ENCODE measurements around the gene PTPRO. TPM values are rescaled to one million over a fixed set of nuclear protein-coding genes. Genes with fewer than 3 reads are reported as not detected.

PTPRO gene
- total RNA-seq, 1 donor from 2014 or later, result 2.6 TPM

DNA sequence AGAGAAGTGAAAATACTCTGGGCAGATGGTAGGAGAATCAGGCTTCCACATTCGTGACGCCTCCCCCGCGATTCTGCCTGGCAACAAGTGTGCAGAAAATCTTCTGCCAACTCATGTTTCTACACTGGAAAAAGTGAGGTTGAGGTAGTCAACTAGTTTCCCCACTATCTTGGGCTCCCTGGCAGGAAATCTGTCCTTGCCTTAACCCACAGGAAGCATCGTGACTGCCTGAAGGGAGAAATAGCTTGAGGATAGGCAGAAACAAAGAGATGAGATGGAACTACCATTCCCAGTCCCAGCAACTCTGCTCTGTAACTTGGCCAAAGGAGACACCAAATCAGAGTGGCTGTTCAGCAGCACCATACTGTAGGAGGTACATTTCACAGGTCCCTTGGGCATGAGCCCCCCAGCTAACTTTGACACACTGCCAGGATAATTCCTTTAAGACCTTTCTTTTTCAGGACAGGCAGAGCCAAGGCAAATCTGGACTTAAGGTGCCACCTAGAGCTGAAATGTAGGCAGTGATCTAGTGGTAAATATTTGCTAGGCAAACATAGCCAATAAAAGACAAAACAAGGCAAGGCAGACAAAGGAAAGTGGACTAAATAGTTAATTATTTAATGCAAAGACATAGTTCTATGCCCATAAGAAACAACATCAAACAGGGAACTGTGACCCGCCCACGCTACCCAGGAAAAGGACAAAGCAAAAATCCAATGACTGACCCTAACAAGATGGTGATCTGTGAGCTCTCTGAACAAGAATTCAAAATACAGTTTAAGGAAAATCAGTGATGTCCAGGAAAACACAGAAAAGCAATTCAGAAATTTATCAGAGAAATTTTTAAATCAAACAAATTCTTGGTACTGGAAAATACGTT, 205.1 kb downstream of the PTPRO start:
- DNase-seq, result no peak

- no peak for DNase-seq
Observed at GRCh38 chr12:15528666-15529065, 206.4 kb downstream of the PTPRO start.

DNA sequence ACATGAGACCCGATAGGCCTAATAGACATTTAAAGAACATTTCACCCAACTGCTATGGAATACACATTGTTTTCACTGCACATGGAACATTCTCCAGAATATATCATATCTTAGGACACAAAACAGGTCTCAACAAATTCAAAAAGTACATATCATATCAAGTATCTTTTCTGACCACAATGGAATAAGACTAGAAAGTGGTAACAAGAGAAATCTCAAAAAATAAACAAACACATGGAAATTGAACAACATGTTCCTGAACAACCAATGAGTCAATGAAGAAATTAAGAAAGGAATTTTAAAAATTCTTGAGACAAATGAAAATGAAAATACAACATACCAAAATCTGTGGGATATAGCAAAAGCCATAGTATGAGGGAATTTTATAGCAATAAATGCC, 208.1 kb downstream of the PTPRO start:
- DNase-seq, result no peak

DNA sequence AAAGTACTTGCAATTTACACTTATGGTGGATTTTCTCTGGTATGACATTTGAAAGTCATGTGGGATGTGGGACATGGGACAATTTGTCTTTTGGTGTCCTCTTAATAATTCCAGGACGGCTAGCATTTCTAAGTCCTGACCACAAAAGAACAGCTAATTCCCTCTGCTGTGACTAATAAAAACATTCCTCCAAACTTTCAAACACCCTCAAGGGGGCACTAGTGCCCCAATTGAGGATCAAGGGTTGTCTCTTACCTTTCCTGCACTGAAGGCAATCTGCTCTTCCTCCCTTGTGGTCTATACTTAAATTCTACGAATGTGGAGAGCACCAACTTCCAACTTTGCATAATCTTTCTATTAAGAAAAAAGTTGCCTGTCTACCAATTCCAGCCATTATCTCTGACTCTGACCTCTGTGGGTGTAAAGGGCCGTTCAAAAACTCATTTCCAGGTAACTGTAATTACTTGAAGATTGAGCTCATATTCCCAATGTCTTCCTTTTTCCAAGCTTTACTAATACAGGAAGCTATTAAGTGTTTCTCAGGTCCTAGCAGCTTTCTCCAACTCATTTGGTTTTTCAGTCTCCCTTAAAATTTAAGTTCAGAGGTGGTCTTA, 210.2 kb downstream of the PTPRO start:
- DNase-seq, result no peak

DNA sequence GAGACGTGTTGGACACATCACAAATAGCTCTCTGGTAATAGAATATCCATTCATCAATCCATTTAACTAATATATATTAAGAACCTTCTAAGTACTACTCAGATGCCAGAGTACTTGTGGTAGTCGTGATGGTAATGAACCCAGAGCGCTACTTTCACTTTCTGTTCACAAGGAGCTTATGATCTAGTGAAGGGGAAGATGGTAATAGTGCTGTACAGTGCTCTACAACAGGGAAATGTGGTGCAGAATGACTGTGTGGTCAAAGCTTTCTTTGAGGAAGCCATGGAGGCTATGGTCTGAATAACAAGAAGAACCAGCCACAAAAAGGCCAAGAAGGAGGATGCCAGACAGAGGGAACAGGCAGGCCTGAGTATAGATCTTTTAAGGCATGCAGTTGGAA, 212.0 kb downstream of the PTPRO start:
- no peak for DNase-seq

GRCh38 chr12:15534874-15535273, 212.6 kb downstream of the PTPRO start:
- DNase-seq, result no peak

DNA sequence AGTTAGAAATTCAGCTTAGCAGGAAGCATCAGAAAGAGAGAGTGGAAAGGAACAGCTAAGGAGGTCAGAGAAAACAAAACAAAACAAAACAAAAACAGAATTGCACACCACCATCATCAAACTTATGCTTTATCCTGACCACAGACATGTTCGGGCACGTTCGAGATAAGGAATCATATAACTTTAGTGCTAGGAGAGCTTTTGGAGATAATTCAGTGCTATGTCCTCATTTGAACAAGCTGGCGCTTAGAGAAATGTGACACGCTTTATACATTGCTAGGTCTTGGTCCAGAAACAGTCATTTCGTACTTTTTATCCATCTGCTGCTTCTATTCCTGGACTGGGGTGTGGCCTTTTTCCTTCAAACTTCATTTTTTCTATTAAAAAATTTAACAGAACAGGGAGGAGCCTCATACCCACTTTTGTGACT, 213.1 kb downstream of the PTPRO start:
- no peak for DNase-seq

DNA sequence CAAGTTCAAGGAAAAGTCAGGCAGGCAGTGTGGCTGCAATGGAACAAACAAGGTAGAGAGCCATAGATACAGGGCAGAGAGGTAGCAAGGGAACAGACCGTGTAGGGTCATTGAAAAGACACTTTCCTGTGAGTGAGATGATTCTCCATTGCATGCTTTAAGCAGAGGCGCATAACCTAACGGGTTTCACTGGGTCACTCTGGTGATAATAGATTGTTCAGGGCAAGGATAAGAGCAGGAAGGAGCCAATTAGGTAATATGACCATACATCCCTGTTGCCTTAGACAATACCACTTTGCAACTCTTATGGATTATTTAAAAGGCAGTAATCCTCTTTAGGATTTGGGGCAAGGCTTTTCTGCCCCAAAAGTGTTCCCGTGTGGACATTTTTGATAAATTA, 214.1 kb downstream of the PTPRO start:
- DNase-seq, result no peak

- DNase-seq, result no peak
Observed at GRCh38 chr12:15538881-15539280, 216.6 kb downstream of the PTPRO start.

GRCh38 chr12:15540005-15540404, 217.7 kb downstream of the PTPRO start:
- DNase-seq, result no peak

GRCh38 chr12:15540469-15540872, 218.2 kb downstream of the PTPRO start:
- no peak for DNase-seq

DNA sequence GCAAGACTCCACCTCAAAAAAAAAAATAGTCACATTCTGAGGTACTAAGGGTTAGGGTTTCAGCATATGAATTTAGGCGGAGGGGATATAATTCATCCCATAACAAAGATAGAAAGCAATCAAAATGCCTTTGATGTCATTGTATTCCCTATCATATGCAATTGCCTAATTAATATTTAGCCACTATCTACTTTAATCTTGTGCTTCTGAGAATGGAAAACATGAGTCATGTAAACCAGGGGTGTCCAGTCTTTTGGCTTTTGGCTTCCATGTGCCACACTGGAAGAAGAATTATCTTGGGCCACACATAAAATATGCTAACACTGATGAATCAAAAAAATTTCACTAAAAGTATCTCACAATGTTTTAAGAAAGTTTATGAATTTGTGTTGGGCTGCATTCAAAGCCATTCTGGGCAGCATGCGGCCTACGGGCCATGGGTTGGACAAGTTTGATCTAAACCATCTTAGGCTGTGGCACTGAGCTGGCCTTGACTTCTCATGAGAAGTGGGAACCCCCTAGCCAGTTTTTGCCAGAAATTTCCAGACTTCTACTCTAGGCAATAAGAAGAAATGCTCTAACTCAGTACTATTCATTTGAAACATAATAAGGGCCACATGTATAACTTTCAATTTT, 219.8 kb downstream of the PTPRO start:
- no peak for DNase-seq

DNA sequence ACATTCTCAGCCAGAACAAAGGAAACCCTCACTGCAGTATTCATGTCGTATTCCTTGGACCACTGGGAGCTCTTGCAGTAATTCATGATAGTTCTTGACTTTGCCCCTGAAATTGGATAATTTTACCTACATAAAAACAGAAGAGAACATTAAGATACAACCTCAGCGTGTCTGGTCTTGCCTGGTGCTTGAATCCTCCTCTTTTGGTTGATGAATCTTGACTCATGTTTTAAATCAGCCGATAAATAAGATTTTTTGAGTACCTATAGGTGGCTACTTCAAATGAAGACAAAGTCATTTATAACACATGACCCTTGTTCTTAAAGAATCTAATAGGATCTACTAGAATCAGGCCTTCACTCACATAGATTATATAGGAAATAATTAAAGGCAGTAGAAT, 221.0 kb downstream of the PTPRO start:
- no peak for DNase-seq

DNA sequence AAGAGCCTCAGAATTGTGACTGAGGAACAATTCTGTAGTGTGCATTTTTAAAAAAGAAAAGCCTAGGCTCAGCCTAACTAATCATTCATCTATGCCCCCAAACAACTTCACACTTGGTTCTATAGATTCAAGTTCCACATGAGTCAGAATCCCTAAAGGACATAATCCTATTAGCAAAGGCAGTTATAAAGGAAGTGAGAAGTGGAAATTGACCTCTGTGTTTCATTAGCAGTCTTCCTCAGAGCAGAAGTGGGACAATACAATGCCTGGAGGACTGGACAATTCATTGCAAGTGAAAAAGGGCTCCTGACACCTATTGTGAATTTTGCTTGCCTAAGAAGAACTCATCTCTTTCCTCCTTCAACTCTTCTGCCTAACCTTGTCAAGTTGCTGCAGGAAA, 222.3 kb downstream of the PTPRO start:
- DNase-seq, result no peak

DNA sequence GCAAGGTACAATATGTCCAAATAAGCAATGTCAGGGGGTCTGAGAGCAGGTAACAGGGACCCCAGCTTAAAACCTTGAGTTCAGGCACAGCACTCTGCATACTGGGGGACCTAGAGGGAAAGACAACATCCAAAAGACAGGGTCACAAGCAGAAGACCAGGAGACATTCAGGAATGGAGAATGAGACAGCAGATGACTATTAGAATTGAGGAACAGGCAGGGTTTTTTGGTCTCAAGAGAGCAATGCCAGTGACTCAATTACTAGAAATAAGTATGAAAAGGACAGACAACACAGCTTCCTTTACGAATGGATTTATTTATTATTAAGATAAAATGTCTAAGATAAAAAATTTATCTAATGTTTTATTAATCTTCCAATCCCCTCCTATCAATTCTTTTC, 223.0 kb downstream of the PTPRO start:
- DNase-seq, result no peak

DNA sequence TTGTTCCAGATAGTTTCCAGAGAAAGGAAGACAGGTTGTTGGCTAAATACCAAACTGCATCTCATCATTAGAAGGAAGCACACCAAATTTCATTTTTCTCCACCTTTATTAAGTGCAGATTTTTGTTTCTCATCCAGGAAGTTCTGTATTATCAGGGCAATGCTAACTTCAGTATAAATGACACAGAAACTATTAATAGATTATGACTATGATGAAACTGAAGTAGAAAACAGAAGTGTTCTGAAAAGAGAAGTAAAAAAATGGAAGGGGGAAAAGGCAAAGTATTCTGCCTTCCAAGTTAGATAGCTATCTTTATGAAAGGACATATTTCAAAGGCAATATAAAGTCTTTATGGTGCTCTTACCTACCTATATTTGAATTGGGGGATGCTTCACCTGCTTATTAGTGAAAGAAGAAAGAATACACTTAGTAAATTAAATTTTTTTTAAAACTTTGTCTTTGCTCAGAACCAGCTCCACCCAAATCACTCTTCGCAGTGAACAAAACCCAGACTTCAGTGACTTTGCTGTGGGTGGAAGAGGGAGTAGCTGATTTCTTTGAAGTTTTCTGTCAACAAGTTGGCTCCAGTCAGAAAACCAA, 223.9 kb downstream of the PTPRO start:
- no peak for DNase-seq

DNA sequence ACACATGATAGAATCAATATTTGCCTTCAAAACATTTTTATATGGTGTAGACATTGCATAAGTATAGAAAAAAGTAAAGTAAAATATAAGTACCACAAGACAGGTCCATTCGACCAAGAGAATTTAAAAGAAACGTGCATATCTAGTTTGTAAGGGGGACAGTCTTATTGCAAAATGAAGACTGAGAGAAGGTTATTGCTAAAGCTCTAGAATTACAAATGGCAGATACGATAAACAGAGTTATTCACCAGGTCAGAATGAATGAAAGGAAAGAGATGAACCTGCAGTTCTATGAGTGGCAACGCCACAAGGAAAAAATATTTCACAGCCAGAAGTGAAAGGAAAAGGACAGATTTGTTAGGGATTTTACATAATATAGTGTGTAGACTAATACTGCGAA, 224.8 kb downstream of the PTPRO start:
- no peak for DNase-seq

GRCh38 chr12:15547691-15548090, 225.4 kb downstream of the PTPRO start:
- DNase-seq, result no peak

GRCh38 chr12:15550793-15551192, 228.5 kb downstream of the PTPRO start:
- no peak for DNase-seq

- no peak for DNase-seq
Observed at GRCh38 chr12:15555446-15555845, 233.1 kb downstream of the PTPRO start.

DNA sequence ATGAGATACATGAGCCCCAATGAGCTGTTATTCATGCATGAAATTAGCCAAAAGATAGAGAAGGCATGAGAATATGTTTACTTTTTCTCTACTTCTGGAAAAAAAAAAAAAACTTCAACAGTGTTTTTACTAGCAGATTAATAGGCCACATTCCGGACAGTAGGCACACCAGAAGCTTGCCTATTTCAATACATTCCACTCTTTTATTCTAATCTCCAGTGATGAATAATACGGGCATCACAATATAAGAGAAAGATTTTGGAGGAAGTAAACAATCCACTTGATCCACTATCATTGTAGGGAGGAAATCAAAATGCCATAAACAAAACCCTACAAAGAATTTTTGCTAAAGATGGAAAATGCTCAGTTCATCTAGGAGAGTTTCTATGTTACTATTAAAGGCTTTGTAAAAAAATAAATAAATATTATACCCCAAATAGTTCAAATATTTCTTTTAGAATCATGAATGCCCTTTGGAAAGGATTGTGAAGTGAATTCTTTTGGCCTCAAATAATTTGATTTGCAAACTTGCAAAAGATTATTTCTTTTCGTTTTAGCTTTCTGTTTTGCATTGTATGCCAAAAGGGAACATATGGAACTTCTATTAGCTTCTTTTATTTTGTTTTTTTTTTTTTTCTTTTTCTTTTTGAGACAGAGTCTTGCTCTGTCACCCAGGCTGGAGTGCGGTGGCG, 234.2 kb downstream of the PTPRO start:
- DNase-seq, result no peak

- DNase-seq, result no peak
Observed at GRCh38 chr12:15558915-15559528, 236.7 kb downstream of the PTPRO start.

All from skin of body (tissue), 2 donors.